HG03469 (cell line): ENCODE measurements around the gene NXPH2.

Experiments
- ATAC-seq: cut with Tn5 transposase; IDR thresholded peaks from one replicate; pipeline ENCODE4 v1.9.1; 2021; ENCODE audit warnings: mild to moderate bottlenecking, moderate library complexity, moderate number of reproducible peaks; ENCODE audit not compliant: unreplicated experiment

The NXPH2 gene

DNA sequence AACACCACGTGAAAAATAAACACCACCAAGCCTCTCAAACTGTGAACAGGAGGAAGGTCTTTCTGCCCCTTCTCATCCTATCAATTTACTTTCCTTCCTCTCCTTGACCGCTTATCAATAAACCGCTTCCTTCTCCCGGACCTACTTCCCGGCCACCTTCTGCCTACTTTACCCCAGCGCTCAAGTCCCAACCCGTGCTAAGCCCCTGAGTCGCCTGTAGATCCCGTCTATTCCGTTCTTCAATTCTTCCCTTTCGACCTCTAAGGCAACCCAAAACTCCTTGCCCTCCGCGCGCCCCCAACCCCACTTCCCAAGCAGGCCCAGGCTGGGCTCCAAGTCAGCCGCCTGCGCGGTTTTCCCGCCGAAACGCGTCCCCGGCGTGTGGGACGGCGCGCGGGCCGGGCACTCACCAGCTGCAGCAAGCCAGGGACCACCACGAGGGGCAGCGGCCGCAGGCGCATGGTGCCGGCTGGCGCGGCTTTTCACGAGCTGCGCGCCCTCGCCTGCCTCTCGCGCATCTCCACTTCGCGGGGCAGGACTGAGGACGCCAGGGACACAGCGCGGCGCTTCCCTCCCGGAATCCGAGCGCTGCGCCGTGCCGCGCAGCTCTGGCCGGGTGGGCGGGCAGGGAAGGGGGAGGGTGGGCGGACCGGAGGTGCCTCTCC is at the start of gene NXPH2:
NXPH2 (minus strand) TSS at position 610 of the 665 bp plus-strand sequence; CDS start at position 461, 149 bp downstream.
- ATAC-seq: no peak

DNA sequence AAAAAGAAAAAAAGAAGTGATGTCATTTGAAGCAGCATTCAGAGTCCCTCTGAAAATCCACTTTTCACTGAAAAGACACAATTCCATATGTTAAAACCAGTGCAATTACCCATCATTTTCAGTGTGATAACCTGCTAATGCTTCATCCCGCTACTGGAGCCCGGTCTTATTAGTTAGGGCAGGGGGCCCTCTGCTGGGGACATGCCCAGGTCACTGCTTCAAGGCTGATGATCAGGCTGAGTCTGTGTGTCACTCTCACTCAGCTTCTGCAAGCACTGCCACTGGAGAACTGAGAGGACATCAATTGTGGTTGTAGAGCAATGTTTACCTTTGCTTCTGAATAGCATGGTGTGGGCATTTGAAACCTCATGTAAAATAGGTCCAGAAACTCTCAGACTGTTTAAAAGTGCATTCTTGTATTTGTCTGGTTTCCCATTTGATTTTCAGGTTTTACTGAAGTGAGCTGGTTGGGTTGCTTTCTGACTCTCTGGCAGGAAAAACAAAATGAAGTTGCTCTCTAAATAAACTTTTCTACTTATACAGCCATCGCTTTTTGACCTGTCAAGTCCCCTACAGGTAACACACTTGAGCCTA is 49.2 kb upstream of the NXPH2 start:
- ATAC-seq: peak; percentile 46

DNA sequence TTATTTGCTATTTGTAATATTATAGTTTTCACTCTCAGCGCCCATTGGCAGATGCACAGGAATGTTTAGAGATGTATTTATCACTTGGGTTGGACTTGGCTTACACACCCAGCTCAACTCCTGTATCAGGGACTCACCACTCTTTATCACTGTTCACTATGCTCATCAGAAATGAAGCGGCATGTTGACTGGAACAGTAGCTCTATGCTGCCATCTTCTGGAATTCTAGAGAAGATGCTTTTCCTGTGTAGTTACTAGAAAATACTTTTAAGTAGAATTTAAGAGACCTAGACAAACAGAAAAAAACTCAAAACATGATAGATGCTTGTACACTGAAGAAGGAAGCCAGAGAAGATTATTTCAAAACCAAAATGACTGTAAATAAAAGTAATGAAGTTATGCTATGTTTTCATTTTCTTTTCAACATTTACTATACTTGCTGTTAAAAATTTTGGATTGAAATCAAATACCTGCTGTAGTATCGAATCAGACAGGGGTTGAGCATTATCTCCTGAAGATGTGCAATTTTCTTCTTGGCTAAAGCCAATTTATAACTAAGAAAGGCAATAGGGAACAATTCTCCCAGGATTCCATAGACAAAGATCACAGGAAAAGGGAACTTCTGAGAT is 47.4 kb upstream of the NXPH2 start:
- ATAC-seq: peak; percentile 90

DNA sequence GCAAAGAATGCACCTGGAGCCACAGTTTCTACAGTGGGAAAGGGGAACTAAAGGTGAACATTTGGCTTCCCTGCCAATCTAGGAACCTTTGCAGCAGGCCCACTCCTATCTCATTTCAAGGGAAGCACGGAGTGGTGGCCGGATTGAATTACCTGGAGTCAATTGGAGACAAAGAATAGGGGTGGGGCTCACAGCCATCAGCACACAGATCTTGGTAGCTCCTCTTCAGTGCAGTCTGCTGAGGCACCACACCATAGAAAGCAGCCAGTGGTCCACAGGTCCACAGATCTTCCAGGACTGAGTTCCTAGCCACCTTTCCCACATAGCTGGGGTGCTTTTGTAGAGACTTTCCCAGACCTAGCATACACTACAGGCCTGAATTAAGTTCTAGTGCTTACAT is 43.5 kb upstream of the NXPH2 start:
- ATAC-seq: no peak

DNA sequence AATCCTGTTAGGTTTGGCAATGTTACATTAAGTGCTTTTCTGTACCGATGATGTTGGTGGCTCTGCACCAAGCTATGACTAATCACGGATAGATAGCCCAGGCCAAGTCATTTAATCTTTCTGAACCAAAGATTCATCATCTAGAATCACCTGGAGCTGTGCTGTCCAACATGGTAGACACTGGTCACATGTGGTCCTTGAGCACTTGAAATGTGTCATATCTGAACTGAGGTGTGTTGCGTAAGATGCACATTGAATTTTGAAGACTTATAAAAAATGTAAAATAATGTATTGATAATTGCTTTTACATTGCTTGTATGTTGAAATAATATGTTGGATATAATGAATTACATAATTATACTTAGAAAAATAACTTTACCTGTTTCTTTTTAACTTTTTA is 39.8 kb upstream of the NXPH2 start:
- ATAC-seq: no peak

DNA sequence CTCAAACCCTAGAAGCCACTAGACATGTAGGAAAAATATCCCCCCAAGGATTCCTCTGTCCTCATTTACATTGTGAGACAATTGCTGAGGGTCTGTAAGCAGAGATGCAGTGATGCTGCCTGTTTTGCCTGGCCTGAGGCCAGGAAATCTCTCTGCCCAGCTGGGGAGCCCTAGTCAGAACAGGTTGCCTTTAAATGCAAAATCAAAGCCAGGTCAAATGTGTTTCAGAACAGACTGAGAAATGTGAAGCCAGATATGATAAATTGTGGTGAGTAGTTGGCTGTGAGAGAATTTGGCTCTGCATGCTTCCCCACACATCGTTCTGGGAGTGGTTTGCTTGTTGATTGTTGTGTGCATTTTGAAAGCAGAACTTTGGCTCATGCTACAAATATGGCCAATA is 38.4 kb upstream of the NXPH2 start:
- ATAC-seq: no peak

DNA sequence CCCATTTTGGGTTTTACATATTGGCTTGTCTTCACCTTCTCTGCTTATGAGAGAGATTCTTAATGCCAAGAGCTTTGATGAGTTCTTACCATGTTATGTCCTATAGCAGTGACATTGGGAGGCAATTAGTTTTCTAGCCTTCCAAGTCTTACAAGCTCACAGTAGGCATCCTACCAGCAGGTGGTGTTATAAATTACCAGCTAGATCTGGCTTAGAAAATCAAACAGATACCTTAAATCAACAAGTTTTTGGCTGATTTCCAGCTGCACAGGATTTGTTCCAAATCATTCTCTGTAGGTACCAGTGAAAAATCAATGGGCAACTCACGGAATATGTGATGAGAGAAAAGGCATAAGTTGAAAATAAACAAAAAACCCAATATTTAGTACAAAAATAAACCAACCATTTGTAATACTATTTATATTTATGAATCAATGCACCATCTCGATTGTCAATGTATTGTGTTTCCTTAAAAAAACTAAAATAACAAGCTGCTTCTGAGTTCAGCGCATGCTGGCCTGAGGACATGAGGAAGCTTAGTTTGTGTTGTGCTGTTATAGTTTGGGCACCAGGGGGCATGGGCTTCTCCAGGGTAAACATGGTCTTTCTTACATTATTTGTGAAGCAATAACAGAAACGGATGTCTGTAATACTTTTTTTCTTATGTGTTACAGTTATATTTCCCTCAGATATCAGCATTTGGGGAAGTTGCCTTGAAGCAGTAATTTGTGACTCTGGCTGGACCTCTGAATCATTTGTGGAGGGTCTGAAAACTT is 34.1 kb upstream of the NXPH2 start:
- peak; percentile 58 for ATAC-seq

DNA sequence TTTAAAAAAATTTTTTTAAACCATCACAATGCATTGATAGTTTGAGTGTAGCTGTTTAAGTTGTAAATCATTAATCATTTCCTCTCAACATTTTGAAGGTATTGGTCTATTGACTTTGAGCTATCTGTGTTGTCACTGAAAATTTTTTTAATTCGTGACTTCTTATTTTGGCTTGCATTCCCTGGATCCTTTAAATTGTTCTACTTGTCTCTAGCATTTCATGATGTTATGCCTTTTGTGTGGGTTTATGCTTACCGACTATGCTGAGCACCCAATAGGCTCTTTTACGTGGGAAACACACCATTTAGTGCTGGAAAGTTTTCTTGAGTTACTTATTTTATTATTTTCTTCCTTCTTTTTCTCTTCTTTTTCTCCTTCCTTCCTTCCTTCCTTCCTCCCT is 31.2 kb upstream of the NXPH2 start:
- ATAC-seq: no peak

DNA sequence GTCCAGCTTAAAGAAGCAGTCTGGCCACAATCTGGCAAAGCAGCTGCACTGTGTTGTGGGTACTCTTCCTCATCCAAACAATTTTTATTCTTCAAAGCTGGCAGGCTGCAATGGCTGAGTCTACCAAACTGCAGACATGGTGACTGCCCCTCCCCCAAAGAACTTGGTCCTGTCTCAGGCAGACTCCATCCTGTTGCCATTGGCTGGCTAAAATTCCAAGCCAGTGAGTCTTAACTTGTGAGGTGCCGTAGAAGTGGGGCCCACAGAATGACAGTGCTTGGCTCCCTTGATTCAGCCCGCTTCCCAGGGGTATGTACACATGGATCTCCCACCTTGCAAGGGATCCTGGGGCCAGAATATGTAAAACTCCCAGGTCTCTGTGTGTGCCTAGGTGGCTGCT is 14.5 kb upstream of the NXPH2 start:
- no peak for ATAC-seq

DNA sequence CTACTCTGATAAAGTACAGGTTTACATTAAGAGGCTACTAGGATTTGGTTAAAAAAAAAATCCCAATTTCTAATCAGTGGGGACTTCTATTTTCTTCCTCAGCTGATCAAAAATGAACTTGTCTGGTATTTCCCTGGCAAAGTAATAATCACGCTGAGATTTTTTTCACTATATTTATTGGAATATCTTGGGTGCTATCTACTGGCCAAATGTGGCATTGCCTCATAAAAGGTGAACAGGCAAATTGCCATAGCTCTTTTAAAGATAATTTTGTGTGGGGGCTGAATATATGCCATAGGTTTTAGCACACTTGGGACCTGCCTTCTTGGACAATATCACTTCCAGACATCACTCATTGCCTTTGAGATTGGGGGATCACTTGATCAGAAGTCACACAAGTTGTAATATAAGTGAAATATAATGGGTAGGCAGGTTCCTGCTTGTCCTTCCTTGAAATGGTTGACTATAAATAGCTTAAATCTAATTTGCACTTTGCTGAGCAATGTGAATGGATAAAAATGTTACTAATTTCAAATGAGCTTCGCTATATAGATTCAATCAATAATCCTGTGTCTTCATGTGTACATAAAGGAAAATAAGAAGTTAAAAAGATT is 7.0 kb upstream of the NXPH2 start:
- no peak for ATAC-seq

DNA sequence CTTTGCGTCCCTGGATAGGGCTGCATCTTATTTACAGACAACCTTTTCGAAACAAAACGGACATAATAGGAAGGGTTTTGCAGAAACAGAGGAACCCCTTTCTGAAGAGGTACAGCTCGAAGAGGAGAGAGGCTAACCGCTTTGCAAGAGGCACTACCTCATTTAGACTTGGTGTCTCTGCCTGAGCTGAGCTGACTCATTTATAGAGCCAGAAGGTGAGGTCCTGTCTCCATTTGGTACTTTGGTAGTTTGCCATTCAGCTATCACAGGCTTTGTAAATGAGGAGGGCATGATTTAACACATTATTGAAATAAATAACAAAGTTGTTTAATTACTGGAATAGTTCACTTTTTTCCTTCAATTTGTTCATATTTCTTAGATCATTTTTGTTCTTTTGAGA is 2.2 kb upstream of the NXPH2 start:
- ATAC-seq: peak; percentile 66

DNA sequence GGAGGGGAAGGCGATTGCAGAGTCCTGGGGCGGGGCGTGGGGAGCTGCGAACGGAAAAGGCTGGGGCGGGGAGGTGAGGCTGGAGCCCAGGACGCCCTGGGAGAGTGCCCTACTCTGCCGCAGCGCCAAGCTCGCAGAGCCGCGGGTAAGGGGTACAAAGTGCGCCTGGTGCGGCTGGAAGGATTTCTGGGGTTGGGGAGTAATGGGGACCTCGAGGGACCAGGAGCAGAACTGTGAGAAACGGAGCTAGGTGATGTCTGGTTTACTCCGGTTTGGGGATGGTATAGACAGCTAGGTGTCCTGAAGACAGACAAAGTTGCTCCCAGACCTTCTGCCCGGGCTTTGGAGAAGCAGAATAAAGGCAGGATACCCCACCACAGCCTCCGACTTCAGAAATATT is 718 bp upstream of the NXPH2 start:
- no peak for ATAC-seq

DNA sequence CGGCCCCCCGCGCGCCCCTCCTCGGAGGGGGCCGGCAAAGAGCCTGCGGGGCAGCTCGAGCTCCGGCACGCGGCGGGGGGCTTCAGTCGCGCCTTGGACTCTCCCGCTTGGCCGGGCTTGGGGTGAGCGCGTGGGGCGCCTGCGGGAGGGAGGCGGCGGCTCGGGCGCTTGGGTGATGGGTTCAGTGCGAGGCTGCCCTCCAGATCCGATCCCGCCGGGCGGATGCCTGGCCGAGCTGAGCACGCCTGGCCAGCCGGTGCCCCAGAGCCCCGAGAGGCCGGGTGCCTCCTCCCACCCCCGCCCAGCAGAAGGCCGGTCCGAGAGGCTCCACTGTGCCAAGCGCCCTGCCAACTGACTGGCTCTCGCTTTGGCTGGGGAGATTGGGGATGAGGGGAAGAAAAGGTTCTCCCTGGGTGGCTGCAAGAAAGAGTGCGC is 273 bp upstream of the NXPH2 start:
- no peak for ATAC-seq

DNA sequence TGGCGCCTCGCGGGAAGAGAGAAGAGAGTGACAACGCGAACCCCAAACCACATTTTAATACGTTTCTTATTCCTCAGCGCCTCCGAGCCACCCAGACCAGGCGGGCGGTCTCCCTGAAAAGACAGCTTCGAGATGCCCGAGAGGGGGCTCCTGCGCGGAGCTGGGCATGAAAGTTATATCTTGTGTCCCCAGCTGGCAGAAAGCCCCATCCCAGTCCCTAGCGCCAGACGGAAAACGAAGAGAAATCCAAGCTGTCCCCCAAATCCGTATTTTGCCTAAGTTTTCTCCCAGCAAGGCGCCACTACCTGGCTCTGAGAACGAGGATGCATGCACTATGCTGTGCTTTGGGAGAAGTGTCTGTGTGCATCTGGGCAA is 797 bp downstream of the NXPH2 start:
- ATAC-seq: no peak

DNA sequence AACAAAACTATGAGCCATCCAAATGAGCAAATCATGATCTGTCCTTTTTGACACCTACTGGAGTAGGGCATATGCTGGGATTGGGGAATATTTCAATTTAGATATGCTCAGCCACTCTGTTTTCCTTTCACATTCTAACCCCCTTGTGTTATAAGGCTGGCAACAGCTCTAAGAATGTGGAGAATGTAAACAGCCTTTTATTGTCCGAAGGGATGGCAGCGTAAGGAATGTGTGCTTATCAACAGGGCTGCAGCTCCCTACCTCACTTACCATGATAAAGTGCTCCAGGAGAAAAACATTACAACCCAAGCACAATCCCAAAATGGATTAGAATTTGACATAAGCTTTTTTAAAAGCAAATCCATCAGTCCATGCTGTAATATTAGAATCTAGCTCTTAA is 2.2 kb downstream of the NXPH2 start:
- no peak for ATAC-seq

DNA sequence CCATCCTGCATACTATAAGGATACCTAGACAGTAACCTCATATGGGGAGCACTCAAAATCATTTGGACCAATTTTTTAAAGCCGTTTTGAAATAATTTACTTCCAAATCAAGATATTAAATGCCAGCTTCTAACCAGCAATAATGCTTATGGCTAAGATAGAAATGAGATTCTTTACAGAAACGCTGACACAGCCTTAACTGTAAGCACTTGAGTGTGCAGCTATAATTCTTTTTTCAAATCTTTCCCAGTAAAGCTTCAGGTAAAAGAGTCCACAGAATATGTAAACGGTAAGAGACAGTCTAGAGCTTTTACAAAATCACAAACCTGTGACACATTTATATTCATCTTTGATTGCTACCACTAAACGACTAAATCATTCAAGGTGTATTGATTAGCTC is 4.5 kb downstream of the NXPH2 start:
- no peak for ATAC-seq

DNA sequence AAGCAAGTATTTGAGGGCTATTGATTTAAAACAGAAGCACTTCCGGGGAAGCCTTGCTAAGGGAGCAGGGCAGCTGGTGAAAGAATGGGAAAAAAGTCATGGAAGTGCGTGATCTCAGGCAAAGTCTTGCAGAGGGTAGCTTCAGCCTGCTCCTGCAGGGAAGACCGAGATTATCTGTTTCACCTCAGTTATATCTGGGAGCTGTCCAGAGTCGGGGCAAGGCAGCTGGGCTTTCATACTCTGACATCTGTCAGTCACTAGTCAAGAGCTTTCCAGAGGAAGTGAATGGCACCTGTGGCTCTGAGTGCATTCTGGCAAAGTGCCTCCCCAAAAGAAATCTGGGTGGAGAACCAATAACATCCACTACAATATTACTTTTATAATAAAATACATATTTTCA is 8.7 kb downstream of the NXPH2 start:
- ATAC-seq: no peak

DNA sequence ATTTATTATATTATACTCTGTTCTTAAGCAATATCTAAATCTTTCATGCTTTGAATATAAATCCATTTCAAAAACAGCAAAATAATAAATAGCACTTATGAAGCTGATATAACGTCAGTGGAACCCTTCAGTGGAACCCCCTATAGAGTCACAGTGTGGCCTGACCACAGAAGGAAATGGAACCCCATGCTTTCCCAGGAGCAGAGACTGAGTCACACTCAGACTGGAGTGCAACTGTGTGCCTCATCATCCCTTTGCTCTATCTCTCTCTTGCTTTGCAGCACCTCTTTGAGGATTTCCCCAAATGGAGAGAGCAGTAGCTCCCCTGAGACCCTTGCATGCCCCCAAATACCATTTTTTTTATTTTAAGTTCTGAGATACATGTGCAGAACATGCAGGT is 13.1 kb downstream of the NXPH2 start:
- ATAC-seq: no peak

DNA sequence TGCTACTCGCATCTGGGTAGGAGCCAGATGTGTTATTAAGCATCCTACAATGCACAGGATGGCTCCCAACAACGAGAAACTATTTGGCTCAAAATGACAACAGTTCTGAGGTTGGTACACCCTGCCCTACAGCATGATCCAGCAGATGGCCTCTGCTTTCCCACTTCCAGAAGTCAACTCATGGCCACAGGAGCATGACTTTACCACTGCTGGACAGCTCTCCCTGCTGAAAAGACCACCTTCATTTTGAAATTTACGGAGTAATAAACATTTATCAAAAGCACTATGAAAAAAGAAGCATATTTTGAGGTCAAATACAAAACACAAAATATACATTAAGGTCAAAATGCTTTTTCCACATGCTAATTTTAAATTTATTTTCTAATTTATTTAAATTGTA is 13.7 kb downstream of the NXPH2 start:
- no peak for ATAC-seq

DNA sequence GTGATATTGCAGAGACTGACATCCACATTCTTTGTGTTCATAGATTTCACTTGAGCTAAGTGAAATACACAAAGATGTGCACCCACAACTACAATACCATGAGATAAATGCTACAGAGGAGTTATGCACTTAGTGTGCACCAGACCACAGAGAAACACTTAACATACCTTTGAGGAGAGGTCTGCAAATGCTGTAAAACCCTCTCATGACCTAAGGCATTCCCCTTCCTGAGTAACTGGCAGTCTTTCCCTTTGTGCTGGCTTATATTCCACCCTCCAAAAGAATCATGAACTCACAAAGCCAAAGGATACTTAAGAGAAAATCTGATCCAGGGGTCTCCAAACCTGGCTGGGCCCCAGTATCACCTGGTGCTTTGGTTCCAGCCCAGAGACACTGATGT is 16.2 kb downstream of the NXPH2 start:
- ATAC-seq: no peak

DNA sequence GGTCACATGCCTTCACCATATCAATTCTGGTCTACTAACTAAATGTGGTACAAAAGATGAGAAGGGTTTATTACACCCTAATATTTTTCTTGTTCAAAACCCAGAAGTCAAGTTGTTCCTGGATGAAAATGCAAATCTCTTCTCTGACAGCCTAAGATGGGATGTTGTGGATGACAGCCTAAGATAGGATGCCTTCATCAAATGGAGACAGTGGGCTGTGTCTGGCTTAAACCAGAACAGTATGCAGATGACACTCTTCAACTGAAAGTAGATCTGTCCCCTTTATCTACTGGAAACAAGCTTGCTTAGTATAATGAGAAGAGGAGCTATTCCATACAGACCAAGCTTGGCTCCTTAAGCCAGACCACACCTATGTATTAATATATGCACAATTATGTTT is 17.7 kb downstream of the NXPH2 start:
- ATAC-seq: no peak
